GM18499 (cell line): Measurements from ENCODE around the gene CBL.
"Not testable (repeated sequence)": the region's sequence is repeated elsewhere in the genome, so short reads cannot be mapped to it uniquely, and the experiment has no call there.

Experiments used
- ATAC-seq: cut with Tn5 transposase; IDR thresholded peaks from one replicate; pipeline ENCODE4 v1.9.1; 2021; ENCODE audit warnings: moderate number of reproducible peaks; ENCODE audit not compliant: insufficient read depth, unreplicated experiment

CBL gene

GRCh38 chr11:119205574-119206510 is at the start of gene CBL:
TSS of gene CBL (plus strand) at chr11:119206339. CDS start at chr11:119206418, 79 bp downstream.
- no peak for ATAC-seq

DNA sequence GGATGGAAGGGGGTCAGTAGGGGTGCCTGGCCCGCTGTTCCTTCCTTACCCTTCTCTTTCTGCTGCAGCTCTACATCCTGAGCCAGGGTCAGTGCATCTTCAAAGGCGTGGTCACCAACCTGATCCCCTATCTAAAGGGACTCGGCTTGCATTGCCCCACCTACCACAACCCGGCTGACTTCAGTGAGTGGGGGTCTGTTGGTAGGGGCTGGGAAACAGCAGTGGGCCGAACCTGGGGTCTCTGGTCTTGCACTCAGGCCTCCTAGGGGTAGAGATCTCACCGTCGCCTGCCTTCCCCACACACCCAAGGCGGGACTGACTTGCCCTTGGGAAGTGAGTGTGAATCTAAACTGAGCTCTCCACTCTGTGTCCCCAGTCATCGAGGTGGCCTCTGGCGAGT is 49.6 kb upstream of the CBL start:
- no peak for ATAC-seq

GRCh38 chr11:119157063-119157462 is 49.1 kb upstream of the CBL start:
- no peak for ATAC-seq

DNA sequence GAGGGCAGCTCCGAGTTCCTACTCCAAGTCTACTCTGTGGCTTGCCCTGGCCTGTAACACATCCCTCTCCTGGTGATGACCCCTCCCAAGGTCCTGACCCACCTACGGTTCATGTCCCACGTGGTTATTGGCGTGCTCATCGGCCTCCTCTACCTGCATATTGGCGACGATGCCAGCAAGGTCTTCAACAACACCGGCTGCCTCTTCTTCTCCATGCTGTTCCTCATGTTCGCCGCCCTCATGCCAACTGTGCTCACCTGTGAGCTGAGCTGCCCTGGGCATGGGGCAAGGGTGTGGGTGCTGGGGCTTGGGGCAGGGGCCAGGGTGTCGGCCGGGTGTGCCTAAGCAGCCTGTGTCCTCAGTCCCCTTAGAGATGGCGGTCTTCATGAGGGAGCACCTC is 47.7 kb upstream of the CBL start:
- no peak for ATAC-seq

DNA sequence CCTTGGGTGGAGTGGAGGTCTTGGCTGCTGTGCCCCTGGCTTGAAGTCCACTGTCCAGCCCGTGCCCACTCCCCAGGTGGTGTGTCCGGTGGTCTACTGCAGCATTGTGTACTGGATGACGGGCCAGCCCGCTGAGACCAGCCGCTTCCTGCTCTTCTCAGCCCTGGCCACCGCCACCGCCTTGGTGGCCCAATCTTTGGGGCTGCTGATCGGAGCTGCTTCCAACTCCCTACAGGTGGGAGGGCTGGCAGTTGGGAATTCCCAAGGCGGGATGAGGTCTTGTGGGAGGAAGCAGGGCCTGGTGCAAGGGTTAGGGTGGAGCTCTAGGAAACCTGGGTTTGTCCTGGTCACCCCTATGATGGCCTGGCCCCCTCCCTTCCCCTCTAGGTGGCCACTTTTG is 46.0 kb upstream of the CBL start:
- no peak for ATAC-seq

DNA sequence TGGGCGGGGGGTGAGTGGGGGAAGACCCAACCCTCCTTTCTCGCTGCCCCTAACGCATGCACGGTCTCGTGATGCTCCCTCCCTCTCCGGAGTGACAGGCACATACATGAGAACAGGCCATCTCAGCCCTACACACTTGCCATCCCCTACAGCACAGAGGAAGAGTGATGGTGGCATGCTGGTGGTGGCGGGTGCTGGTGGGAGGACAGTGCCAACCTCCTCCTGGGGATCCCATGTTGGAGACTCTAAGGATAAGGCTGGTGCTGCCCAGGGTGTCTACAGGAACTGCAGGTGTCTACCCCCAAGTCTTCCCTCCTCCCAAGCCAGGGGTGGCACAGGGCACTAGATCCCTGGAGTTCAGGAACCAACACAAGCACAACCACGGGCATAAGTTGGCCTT is 44.3 kb upstream of the CBL start:
- ATAC-seq, result no peak

GRCh38 chr11:119166368-119167076 is 39.6 kb upstream of the CBL start:
- no peak for ATAC-seq

DNA sequence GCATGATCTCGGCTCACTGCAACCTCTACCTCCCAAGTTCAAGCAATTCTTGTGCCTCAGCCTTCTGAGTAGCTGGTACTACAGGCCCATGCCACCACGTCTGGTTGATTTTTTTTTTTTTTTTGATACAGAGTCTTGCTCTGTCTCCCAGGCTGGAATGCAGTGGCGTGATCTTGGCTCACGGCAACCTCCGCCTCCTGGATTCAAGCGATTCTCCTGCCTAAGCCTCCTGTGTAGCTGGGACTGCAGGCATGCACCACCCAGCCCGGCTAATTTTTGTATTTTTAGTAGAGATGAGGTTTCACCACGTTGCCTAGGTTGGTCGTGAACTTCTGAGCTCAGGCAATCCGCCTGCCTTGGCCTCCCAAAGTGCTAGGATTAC is 39.1 kb upstream of the CBL start:
- not testable (repeated sequence) for ATAC-seq

DNA sequence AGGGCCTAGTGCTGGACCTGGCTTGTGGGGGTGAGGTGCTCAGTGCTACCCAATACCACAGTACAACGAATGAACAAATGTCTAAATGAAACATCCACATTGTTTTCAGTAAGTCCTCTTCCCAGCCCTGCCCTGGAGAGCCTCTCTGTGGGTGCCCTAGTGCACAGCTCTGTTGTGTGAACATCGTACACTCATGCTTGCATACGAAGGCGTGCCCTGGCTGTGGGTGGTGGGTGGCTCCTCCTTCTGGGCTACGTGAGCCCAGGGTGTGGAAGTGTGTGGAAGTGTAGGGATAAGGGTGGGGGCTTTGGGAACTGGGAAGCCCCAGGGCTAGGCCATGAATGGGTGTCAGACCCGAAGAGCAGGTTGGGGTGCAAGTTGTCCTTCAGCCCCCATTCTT is 38.2 kb upstream of the CBL start:
- no peak for ATAC-seq

DNA sequence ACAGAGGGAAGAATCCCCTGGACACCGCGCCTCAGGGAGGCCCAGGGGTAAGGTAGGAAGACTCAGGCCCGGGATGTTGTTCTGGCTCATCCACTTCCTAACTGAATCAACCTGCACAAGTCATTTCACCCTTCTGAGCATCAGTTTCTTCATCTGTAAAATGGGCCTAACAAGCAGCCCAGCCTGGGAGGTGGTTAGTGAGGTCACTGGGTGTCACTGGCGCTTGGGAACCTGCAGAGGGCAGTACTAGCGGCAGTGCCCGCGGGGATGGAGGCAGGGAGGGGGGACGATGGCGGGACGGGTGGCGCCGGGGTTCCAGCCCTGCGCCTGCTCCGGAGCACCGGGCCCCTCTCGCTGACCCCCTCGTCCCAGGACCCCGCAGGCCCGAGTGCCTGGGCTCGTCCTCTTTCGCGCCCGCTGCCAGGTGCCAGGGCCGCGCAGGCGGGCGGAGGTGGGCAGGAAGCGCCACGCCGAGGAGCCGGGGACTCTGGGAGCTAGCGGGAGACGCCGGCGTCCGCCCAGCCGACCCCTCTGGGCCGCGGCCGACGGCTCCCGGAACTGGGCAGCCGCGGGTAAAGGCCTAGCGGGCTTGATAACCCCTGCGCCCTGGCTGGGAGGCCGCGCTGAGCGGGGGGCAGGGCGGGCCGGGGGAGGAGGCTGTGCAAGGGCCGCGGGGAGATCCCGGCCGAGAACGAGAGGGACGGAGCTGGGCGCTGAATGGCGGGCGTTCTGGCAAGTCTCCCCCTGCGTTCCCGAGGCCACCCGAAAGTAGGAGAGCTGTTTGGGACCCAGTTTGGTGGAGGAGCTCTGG is 37.5 kb upstream of the CBL start, which contains the start of gene NLRX1:
Gene NLRX1, plus strand, starts transcription at position 255 of the 811 bp plus-strand sequence. CDS start 2,679 bp downstream, outside the sequence.
- ATAC-seq, result no peak

GRCh38 chr11:119169282-119169719 is 36.8 kb upstream of the CBL start:
- no peak for ATAC-seq

DNA sequence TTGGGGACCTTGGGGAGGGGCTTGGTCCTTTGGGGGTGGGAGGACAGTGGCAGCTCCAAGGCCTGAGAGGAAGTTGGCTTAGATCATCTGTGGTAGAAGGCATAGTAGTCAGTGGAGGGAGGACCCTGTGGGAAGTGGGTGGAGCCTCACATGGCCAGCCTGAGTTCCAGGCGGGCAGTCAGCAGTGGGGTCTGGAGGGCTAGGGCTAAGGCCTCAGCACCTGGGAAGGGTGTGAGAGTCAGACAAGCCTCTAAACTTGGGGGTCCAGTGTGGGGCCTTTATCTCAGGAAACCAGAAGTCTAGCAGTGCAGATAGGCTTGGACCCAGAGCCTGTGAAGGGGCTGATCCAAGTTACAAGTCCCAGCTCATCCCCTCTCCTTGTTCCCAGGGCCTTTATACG is 33.6 kb upstream of the CBL start:
- no peak for ATAC-seq

DNA sequence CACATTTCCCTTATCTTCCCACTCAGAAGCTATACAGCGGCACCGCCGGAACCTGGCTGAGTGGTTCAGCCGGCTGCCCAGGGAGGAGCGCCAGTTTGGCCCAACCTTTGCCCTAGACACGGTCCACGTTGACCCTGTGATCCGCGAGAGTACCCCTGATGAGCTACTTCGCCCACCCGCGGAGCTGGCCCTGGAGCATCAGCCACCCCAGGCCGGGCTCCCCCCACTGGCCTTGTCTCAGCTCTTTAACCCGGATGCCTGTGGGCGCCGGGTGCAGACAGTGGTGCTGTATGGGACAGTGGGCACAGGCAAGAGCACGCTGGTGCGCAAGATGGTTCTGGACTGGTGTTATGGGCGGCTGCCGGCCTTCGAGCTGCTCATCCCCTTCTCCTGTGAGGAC is 32.7 kb upstream of the CBL start:
- no peak for ATAC-seq

GRCh38 chr11:119175493-119176077 is 30.6 kb upstream of the CBL start:
- ATAC-seq, result no peak

DNA sequence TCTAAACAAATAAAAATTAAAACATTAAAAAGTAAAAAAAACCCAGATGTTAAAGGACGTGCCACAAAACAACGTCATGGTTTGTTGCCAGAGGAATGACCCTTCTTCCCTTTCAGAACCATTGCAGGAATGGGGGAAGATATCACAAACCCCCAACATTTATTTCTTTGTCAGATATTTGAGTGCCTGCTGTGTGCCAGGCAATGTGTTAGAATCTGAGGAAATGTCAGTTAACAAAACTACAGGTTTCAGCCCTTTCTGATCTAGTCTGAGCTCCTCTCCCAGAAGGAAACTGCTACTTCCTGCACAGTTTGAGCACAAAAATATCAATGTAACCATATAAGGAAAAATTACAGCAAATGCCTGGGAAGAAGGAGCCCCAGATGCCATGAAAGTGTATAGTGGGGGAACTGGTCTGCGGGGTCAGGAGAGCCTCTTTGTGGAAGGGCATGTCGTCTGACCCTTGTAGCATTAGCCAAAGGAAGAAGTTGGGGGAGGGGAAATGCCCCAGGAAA is 27.9 kb upstream of the CBL start:
- ATAC-seq, result no peak

- no peak for ATAC-seq
Observed at GRCh38 chr11:119179342-119179741, 26.8 kb upstream of the CBL start.

- ATAC-seq, result no peak
Observed at GRCh38 chr11:119179983-119180382, 26.2 kb upstream of the CBL start.

- ATAC-seq, result no peak
Observed at GRCh38 chr11:119180729-119181676, 25.1 kb upstream of the CBL start.
